Measurements from ENCODE around the gene PIGC.
"Not testable (repeated sequence)": the region's sequence is repeated elsewhere in the genome, so short reads cannot be mapped to it uniquely, and the experiment has no call there.

The PIGC gene

GRCh38 chr1:172465617-172466016 lies 21.7 kb upstream of the PIGC start:
- no peak for DNase-seq

DNA sequence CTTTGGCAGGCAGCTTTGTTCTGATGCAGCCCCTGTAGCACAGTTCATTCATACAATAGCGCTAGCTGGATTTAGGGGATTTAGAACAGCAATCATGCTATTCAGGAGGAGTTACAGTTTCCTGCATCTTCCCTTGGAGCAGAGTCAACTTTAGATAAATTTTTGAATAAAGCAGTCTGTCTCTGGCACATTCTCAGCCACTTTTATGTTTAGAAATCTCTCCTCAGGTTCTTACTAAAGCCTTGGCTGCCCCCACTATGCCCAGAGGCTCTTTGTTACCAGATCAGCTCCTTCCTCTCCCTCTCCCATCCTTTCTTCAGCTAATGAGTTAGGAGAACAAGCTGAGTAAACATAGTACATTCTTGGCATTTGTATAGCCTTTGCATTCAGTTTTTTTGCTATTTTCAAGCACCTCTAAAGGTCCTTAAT lies 17.0 kb upstream of the PIGC start:
- DNase-seq = no peak

DNA sequence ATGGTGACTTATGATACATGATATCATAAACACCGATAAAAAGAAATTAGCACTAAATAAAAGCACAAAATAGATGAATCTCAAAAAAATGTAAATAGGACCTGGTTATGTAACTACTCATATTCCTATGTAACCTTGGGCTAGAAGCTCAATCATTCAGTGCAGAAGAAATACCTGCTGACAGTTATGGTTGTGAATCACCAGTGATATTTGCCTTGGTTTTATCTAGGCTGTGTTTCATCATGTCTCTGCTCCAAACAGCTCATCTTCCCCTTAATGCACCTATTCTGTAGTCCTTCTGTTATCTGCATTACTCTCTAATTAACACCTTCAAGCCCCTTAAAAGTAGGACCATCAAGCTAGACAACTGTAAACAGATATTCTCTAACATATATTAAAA lies 16.3 kb upstream of the PIGC start:
- no peak for DNase-seq

DNA sequence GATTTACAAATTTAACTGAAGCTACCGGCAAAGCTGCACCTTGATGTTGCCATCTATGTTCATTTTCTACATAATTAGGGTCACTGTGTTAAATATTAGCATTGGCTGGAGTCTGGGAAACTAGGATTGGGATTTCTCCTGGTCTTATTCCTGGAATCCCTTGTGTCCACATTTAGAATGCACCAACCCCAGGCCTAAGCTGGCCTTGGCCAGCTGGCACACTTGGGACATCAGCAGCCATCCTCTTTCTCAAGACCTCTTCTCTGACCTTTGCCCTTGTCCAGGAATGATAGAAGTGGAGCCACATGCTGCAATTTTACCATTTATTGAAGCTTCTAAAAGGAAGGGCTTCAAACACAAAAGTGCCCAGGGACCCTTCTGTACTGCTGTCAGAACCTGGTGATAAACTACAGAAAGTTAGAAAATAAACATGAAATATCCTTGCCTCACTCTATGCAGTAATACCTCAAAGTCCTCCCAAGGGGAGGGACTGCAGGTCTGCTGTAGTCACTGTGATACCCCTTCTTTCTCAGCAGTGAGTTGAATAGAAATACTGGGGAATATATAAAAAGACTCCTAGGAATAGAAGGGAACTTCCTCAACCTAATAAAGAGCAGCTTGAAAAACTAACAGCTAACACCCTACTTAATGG lies 13.7 kb upstream of the PIGC start:
- DNase-seq = no peak

DNA sequence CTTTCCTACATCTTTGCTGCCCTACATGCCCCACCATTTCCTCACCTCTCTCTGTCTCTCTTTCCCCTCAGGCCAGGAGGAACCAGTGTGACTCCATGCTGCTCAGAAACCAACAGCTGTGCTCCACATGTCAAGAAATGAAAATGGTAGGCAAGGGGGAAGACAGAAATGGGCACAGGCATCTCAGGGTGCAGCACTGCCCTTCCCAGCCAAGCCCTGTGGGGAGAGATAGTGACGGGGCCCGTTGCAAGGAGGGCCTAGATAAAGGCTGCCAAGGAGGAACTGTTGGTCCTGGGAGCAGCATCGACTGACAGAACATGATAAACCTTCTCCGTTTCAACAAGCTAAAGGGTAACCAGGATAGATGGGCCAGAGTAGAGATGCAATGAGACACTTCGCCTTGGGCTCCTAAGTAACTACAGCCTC lies 12.5 kb upstream of the PIGC start:
- DNase-seq = no peak

- no peak for DNase-seq
These were observed 11.6 kb upstream of the PIGC start for GRCh38 chr1:172455451-172455850.

DNA sequence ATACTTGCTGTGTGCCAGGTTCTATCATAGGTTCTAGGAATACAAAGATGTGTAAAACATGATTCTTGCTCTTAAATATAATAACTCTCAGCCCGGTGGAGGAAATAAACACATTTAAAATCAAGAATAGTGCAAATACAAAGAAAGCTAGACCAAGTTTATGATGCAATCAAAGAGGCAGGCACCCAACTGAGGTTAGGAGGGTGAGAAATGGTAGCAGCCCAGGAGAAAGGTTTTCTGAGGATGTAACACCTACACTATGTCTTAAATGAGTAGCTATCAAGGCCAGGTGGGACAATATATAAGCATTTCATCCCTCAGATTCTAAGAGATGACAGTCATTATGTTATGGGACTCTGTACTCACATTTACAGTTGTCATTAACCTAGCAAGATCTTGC lies 9.7 kb upstream of the PIGC start:
- no peak for DNase-seq

- DNase-seq = no peak
These were observed 9.3 kb upstream of the PIGC start for GRCh38 chr1:172453153-172453545.

DNA sequence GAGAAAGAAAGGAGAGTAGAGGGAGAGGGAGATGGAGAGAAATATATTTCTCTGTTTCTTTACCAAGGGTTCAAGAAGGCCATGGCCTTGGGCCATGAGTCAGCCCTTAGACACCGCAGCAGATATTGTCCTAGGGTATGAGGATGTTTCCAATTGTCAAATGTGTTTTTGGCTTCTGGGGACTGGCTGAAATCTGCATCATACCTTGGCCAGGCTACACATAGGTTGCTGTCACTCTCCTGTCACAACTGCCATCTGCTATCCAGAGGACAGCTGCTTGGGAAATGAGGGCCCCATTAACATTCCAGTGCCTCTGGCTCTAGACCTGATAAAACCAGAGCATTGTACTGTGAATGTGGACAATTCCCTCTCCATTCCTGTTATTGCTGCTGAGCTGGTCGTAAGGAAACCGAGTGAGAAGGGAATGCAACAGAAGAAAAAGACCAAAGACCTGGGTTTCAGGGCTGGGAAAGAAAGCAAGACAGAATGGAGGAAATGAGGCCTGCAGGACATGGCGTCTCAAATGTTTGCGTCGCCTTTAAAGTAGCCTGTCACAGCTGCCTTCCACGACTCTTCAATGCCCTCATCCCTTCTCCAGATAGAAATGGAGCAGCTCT lies 8.8 kb upstream of the PIGC start:
- no peak for DNase-seq

- no peak for DNase-seq
These were observed 7.2 kb upstream of the PIGC start for GRCh38 chr1:172451002-172451443.

DNA sequence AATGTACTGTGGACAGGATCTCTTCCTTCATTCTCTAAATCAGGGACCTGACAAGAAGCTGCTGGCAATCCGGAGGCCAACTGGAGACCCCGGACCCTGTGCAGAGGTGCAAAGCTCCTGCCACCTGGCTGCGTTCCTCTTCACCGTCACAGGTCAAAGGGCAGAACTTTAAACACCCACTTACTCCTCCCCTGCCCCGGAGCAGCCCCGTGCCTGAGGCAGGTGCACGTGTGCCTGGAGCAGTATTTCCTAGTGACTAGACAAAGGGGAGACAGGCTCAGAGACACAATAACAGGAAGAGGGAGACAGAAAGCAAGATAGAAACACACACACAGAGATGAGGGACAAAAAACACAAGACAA lies 6.6 kb upstream of the PIGC start:
- DNase-seq = no peak

- DNase-seq = peak; percentile 6
These were observed 6.0 kb upstream of the PIGC start for GRCh38 chr1:172449585-172450523.

- no peak for DNase-seq
These were observed 5.2 kb upstream of the PIGC start for GRCh38 chr1:172448995-172449584.

GRCh38 chr1:172447641-172448040 lies 3.8 kb upstream of the PIGC start:
- no peak for DNase-seq

- no peak for DNase-seq
These were observed 2.7 kb upstream of the PIGC start for GRCh38 chr1:172446547-172446946.

GRCh38 chr1:172442843-172443565 lies 865 bp downstream of the PIGC start:
- no peak for DNase-seq

DNA sequence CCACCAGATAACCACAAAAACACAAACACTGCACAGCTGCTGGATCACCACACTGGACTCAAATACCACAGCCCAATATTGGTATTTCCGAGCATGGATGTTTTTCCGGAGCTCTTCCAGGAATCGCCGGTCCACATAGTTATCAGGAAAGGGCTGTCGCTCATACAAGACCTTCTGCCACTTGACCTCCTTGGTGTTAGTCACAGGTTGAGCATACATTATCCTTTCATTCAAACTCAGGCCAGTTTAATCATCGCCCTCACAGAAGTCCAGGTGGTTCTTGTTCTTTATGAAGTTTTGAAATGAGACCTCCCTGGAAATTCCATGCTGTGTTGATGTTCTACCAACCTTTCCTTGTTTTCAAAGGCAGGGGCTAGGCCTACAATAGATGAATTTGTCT lies 1.5 kb downstream of the PIGC start:
- no peak for DNase-seq

DNA sequence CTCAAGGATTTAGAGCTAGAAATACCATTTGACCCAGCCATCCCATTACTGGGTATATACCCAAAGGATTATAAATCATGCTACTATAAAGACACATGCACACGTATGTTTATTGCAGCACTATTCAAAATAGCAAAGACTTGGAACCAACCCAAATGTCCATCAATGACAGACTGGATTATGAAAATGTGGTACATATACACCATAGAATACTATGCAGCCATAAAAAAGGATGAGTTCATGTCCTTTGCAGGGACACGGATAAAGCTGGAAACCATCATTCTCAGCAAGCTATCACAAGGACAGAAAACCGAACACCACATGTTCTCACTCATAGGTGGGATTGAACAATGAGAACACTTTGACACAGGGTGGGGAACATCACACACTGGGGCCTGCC lies 6.7 kb downstream of the PIGC start:
- DNase-seq = not testable (repeated sequence)

GRCh38 chr1:172431721-172432192 lies 12.1 kb downstream of the PIGC start:
- no peak for DNase-seq

DNA sequence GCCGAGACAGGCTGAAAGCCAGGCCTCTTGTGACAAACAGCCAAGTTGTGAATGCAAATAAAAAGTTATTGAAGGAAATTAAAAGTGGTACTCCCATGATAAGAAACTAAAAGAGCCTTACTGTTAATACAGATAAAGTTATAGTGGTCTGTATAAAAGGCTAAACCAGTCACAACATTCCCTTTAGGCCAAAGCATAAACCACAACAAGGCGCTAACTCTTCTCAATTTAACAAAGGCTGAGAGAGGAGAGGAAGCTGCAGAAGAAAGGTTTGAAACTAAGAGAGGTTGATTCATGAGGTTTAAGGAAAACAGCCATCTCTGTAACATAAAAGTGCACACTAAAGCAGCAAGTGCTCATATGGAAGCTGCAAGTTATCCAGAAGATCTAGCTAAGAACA lies 12.7 kb downstream of the PIGC start:
- DNase-seq = no peak

- DNase-seq = no peak
These were observed 13.8 kb downstream of the PIGC start for GRCh38 chr1:172430128-172430454.

GRCh38 chr1:172429331-172430127 lies 14.3 kb downstream of the PIGC start:
- peak; percentile 30 for DNase-seq
